ENCODE measurements around the gene CACNG4. TPM values are rescaled to one million over a fixed set of nuclear protein-coding genes. Genes with fewer than 3 reads are reported as not detected.

Gene CACNG4
- polyA plus RNA-seq, 1 experiment: 0.06 TPM

DNA sequence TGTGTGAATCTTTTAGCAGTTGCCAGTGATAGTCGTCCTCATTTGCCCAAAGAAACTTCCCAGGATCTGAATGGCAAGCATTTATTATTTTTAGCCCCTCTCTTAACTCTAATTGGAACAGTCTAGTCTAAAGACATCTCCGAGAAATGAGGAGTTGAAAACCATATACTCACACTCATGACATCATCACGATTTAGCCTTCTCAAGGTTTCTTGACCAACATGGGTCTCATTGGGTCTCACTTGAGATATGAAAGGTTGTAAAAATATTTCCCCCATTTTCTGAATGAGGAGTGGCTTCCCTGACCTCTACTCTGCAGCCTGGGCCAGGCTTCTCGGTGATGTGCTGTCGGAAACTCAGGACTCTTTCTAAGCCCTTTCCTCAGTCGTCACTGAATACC lies 42.8 kb downstream of the CACNG4 start:
- peaks cover 19% of the 10 kb centered on the region for H3K27me3 ChIP-seq (ENCODE audit: control insufficient read depth, insufficient read depth, low read length)
- no peaks in the 10 kb centered on the region for H3K36me3 ChIP-seq (ENCODE audit: control insufficient read depth, insufficient read depth, low read length)
- no peak overlapping the region for H3K4me3 ChIP-seq (ENCODE audit: low read depth, low read length)
- TF ChIP-seq, protein P1, sequence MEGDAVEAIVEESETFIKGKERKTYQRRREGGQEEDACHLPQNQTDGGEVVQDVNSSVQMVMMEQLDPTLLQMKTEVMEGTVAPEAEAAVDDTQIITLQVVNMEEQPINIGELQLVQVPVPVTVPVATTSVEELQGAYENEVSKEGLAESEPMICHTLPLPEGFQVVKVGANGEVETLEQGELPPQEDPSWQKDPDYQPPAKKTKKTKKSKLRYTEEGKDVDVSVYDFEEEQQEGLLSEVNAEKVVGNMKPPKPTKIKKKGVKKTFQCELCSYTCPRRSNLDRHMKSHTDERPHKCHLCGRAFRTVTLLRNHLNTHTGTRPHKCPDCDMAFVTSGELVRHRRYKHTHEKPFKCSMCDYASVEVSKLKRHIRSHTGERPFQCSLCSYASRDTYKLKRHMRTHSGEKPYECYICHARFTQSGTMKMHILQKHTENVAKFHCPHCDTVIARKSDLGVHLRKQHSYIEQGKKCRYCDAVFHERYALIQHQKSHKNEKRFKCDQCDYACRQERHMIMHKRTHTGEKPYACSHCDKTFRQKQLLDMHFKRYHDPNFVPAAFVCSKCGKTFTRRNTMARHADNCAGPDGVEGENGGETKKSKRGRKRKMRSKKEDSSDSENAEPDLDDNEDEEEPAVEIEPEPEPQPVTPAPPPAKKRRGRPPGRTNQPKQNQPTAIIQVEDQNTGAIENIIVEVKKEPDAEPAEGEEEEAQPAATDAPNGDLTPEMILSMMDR (IDR thresholded peaks at IDR 0.05; ENCODE audit: insufficient read depth, low read depth, low read length): no peak
- DNase-seq (ENCODE audit: low read depth): no peak
- ChIA-PET POLR2A (no interaction called here), CTCF (no interaction called here)

DNA sequence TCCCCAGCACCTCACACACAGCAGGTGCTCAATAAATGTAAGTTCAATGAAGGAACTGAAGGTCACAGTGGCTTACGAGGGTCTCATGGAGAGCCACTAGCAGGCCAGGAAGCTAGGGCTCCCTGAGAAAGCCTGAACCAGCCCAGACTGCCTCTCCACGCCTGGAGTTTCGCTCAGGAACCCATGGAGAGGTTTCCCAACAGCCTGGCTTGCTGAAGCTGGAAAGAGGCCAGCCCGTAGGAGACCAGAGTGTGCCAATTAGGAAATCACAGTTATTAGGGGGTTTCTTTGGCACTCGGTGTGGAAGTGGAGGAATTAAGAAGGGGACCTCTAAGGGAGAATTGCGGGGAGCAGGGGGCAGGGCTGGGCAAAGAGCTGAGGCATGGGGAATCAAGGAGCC lies 43.6 kb downstream of the CACNG4 start:
- POLR2A ChIA-PET: no interaction called here
- DNase-seq (ENCODE audit: low read depth): no peak

DNA sequence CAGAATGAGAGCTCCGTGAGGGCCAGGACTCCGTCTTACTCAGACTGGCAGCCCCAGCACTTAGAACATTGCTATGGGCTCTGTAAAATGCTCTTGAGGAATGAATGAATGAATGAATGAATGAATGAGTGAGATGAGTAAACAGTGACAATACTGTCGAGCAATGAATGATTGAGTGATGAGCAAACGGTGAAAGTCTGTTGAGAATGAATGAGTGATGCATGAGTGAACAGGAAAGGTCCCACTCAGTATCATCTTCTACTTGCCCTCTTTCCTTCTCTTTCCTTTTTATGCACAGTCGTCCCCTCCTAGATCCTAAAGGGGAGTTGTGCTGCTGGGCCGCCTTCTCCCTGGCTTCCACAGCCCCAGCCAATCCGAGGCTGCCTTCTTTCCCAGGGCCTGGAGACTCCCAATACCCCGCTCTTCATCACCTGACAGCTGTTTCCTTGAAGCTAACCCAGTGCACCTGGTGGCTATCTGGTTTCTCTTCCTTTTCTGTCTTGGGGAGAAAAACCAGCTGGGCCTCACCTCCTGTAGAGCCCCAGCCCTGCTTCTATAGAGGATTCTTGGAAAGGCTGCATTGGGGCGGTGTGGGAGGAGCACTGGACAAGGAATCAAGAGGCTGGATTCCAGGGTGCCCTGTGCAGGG lies 47.1 kb downstream of the CACNG4 start:
- ChIA-PET POLR2A (no interaction called here), CTCF (no interaction called here)
- no peak overlapping the region for H3K4me3 ChIP-seq (ENCODE audit: low read depth, low read length)
- H3K27me3 ChIP-seq (ENCODE audit: control insufficient read depth, insufficient read depth, low read length): peaks cover 8% of the 10 kb centered on the region
- TF ChIP-seq, protein P1 (IDR thresholded peaks at IDR 0.05; ENCODE audit: insufficient read depth, low read depth, low read length): no peak
- H3K36me3 ChIP-seq (ENCODE audit: control insufficient read depth, insufficient read depth, low read length): no peaks in the 10 kb centered on the region
- DNase-seq (ENCODE audit: low read depth): no peak

More for the DNA sequence above, 43.6 kb downstream of the CACNG4 start:
- no peak overlapping the region for H3K4me3 ChIP-seq (ENCODE audit: low read depth, low read length)
- CTCF ChIA-PET: no interaction called here
- H3K27me3 ChIP-seq (ENCODE audit: control insufficient read depth, insufficient read depth, low read length): peaks cover 17% of the 10 kb centered on the region
- H3K36me3 ChIP-seq (ENCODE audit: control insufficient read depth, insufficient read depth, low read length): no peaks in the 10 kb centered on the region
- TF ChIP-seq, protein P1 (IDR thresholded peaks at IDR 0.05; ENCODE audit: insufficient read depth, low read depth, low read length): no peak

DNA sequence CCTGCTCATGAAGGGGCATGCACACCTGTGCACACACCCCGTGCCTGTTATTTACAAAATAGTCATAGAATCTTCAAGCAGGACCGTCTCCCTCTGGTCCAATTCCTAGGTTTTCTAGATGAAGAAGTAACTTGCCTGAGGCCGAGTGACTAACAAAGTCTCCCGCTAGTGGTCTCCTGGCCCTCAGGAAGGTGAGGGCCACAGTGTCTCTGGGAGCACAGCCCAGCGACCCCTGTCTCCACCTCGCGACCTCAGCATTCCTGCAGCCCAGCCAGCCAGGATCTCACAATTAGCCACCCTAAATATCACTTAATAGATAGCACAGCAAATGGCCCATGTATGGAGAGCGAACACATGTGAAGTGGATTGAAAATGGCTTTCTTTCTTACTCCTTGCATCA lies 49.4 kb downstream of the CACNG4 start:
- ChIA-PET CTCF (no interaction called here), POLR2A (no interaction called here)
- DNase-seq (ENCODE audit: low read depth): no peak
- TF ChIP-seq, protein P1 (IDR thresholded peaks at IDR 0.05; ENCODE audit: insufficient read depth, low read depth, low read length): no peak
- Histone ChIP-seq H3K4me3 (ENCODE audit: low read depth, low read length) (no peak overlapping the region), H3K36me3 (ENCODE audit: control insufficient read depth, insufficient read depth, low read length) (no peaks in the 10 kb centered on the region), H3K27me3 (ENCODE audit: control insufficient read depth, insufficient read depth, low read length) (peaks cover 15% of the 10 kb centered on the region)

DNA sequence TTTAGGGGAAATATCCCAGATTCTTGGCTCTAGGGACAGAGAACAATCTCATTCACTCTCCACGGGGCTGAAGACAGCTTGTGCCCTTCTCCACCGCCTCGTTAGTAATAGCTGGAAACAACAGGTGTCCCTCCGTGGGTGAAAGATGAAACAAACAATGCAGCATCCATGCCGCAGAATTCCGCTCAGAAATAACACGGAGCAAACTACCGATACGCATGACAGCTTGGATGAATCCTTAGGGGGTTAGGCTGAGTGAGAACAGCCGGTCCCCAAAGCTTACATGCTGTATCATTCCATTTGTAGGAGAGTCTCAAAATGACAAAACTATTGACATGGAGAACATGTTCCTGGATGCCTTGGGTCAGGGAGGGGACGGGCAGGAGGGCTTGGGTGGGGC lies 50.5 kb downstream of the CACNG4 start:
- Histone ChIP-seq H3K27me3 (ENCODE audit: control insufficient read depth, insufficient read depth, low read length) (peaks cover 12% of the 10 kb centered on the region), H3K4me3 (ENCODE audit: low read depth, low read length) (no peak overlapping the region), H3K36me3 (ENCODE audit: control insufficient read depth, insufficient read depth, low read length) (no peaks in the 10 kb centered on the region)
- ChIA-PET POLR2A (no interaction called here), CTCF (no interaction called here)
- no peak for DNase-seq (ENCODE audit: low read depth)
- TF ChIP-seq, protein P1 (IDR thresholded peaks at IDR 0.05; ENCODE audit: insufficient read depth, low read depth, low read length): no peak
